GM12864 (cell line): Measurements from ENCODE around the gene DPYD.
A peak's percentile ranks its signal among the peaks of the same experiment; 100 is the strongest.

Experiments
- DNase-seq: peaks from one replicate; pipeline ENCODE4 v3.0.0-alpha.2; 2011; ENCODE audit warnings: low read depth
- H3K4me3 ChIP-seq: 2 replicates; pipeline ENCODE4 v1.5.1; 2011; ENCODE audit warnings: mild to moderate bottlenecking, low read depth, low read length, control low read depth
- TF ChIP-seq, protein P1 (sequence below): IDR thresholded peaks from 2 replicates; pipeline ENCODE4 v1.5.1; 2011; ENCODE audit warnings: low read depth, mild to moderate bottlenecking, moderate library complexity, low read length, control low read depth, inconsistent platforms; ENCODE audit errors: missing control alignments

Gene DPYD

DNA sequence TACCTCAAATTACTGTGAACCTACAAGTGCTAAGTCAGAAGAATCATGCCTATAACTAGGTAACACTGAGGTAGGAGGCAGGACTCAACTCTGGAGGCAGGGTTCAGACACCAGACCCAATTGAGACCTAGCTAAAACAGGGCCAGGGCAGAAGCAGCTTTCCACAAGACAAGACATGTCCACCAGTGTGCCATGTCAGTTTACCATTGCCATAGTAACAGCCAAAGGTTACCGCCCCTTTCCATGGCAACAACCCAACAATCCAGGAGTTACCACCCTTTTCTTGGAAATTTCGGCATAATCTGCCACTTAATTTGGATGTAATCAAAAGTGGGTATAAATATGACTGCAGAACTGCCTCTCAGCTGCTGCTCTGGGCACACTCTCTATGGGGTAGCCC, 432.3 kb downstream of the DPYD start:
- TF ChIP-seq, protein P1, sequence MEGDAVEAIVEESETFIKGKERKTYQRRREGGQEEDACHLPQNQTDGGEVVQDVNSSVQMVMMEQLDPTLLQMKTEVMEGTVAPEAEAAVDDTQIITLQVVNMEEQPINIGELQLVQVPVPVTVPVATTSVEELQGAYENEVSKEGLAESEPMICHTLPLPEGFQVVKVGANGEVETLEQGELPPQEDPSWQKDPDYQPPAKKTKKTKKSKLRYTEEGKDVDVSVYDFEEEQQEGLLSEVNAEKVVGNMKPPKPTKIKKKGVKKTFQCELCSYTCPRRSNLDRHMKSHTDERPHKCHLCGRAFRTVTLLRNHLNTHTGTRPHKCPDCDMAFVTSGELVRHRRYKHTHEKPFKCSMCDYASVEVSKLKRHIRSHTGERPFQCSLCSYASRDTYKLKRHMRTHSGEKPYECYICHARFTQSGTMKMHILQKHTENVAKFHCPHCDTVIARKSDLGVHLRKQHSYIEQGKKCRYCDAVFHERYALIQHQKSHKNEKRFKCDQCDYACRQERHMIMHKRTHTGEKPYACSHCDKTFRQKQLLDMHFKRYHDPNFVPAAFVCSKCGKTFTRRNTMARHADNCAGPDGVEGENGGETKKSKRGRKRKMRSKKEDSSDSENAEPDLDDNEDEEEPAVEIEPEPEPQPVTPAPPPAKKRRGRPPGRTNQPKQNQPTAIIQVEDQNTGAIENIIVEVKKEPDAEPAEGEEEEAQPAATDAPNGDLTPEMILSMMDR: no peak
- H3K4me3 ChIP-seq: no peak overlapping the region
- DNase-seq: no peak

DNA sequence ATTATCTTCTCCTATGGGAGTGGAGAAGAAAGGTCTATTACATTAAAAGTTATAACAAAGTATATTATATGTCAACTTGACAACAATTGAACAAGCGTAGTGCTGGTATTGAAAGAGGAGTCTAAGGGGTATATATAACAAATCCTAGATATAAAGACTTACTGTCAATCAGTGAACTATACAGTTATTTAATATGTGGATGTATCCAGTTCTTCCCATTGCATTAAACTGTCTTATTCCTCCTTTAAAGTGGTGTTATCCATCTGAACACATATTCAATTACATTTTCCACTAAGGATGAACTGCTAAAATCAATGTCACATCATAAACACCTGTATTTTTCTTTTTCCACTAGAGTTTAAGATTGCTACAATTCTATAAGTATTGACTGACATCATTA, 438.8 kb downstream of the DPYD start:
- TF ChIP-seq, protein P1: no peak
- no peak for DNase-seq
- H3K4me3 ChIP-seq: no peak overlapping the region

DNA sequence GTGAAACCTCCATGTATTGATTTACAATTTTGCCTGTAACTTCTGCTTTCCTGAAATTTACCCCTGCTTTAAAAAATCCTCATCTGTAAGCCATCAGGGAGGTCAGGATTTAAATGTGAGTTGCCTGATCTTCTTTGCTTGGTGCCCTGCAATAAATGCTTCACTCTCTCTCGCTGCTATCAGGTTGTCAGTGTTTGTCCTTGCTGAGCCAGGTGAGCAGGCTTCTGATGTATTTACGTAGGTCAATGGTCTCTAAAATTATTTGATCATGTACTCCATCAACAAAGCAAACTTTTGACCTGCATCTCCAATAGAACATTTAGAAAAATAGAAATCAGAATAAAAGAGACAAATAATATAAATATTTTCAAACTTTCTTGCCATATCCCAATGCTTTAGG, 453.4 kb downstream of the DPYD start:
- no peak for DNase-seq
- no peak overlapping the region for H3K4me3 ChIP-seq
- TF ChIP-seq, protein P1: no peak

- no peak overlapping the region for H3K4me3 ChIP-seq
- TF ChIP-seq, protein P1: no peak
- DNase-seq: no peak
Measured at GRCh38 chr1:97464305-97464704, 456.5 kb downstream of the DPYD start.

GRCh38 chr1:97461782-97462181, 459.1 kb downstream of the DPYD start:
- DNase-seq: peak; percentile 39
- TF ChIP-seq, protein P1: no peak
- H3K4me3 ChIP-seq: no peak overlapping the region

DNA sequence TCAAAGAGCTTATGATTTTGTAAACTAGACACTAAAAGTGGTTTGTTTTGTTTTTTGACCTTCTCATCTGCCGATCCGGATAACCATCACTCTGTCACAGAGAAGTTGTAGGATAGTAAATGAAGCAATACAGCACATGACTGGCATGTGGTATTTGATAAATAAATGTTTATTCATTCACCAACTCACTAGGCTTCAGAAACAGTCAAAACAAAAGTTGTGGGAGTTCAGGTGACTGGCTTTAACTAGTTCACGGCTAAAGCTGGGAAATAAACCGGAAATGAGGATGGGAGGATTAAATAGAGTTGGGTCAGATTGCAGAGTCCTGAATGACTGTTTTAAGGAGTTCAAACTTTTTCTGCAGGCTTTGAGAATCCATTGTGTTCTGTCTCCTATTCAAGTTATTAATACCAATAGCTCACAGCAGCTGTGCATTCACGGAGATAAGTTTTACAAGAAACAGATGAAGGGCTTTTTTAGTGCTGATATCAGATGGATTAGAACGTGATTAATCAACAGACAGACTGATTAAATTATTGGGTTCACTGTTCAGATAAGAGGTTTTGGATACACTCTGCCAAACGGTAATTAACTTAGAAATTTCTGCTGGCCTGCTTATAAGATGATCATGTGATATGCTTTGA, 463.3 kb downstream of the DPYD start:
- no peak for DNase-seq

More for the DNA sequence above, 463.3 kb downstream of the DPYD start:
- H3K4me3 ChIP-seq: no peak overlapping the region
- TF ChIP-seq, protein P1: no peak
